ENCODE results near the gene WDR59. TPM values are rescaled to one million over a fixed set of nuclear protein-coding genes. Genes with fewer than 3 reads are reported as not detected.

Gene WDR59
- polyA plus RNA-seq, 1 donor (not counting 4 experiments of a cell fraction or from before 2014, with no cell fraction given): 59.7 TPM

DNA sequence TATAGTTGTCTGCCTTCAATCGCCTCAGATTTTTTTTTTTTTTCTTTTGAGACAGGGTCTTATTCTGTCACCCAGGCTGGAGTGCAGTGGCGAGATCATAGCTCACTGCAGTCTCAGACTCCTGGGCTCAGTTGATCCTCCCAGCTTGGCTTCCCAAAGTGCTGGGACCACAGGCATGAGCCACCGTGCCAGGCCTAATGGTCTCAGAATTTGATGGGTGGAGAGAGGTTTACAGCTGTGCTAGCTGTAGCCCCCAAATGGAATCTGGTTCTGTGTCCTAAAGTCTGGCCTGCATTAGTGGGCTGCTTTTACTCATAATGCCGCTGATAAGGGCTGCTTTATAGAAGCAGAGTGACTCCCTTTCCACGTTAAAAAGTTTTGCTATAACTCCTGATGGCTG is 19.0 kb upstream of the WDR59 start:
- Histone ChIP-seq H3K4me1 (ENCODE audit: control insufficient read depth, extremely low read depth, insufficient read depth, low read length) (peaks cover 27% of the 10 kb centered on the region), H4K20me1 (ENCODE audit: control insufficient read depth, extremely low read depth, insufficient read depth, low read length) (no peaks in the 10 kb centered on the region), H3K9me1 (ENCODE audit: control insufficient read depth, extremely low read depth, insufficient read depth, low read length) (peaks cover 2% of the 10 kb centered on the region), H3K4me3 (ENCODE audit: control insufficient read depth in 2 of 3, extremely low read depth in 1 of 3, insufficient read depth in 2 of 3, low read depth in 1 of 3, low read length in 3 of 3) (no peak overlapping the region), H3K36me3 (ENCODE audit: control insufficient read depth in 2 of 2, extremely low read depth in 1 of 2, insufficient read depth in 2 of 2, low read length in 2 of 2) (no peaks in the 10 kb centered on the region), H3K27ac (ENCODE audit: control insufficient read depth, insufficient read depth, low read length) (no peak overlapping the region), H2AFZ (ENCODE audit: control insufficient read depth, low read length) (no peak overlapping the region), H3K9me3 (ENCODE audit: control insufficient read depth, low read depth, low read length) (no peaks in the 10 kb centered on the region), H3K79me2 (ENCODE audit: control insufficient read depth, insufficient read depth, low read length) (peaks cover 84% of the 10 kb centered on the region), H3K9ac (ENCODE audit: control insufficient read depth, extremely low read depth, insufficient read depth, low read length) (no peak overlapping the region), H3K27me3 (ENCODE audit: control insufficient read depth, extremely low read depth, insufficient read depth, low read length) (no peaks in the 10 kb centered on the region), H3K4me2 (ENCODE audit: control insufficient read depth, extremely low read depth, insufficient read depth, low read depth, low read length) (no peak overlapping the region)
- FAIRE-seq (no peak), DNase-seq (ENCODE audit: low read depth, low spot score) (no peak)
- TF ChIP-seq, protein P1, sequence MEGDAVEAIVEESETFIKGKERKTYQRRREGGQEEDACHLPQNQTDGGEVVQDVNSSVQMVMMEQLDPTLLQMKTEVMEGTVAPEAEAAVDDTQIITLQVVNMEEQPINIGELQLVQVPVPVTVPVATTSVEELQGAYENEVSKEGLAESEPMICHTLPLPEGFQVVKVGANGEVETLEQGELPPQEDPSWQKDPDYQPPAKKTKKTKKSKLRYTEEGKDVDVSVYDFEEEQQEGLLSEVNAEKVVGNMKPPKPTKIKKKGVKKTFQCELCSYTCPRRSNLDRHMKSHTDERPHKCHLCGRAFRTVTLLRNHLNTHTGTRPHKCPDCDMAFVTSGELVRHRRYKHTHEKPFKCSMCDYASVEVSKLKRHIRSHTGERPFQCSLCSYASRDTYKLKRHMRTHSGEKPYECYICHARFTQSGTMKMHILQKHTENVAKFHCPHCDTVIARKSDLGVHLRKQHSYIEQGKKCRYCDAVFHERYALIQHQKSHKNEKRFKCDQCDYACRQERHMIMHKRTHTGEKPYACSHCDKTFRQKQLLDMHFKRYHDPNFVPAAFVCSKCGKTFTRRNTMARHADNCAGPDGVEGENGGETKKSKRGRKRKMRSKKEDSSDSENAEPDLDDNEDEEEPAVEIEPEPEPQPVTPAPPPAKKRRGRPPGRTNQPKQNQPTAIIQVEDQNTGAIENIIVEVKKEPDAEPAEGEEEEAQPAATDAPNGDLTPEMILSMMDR (optimal IDR thresholded peaks at IDR 0.05 in 1 of 3, IDR thresholded peaks at IDR 0.05 in 1 of 3, conservative IDR thresholded peaks at IDR 0.05 in 1 of 3; ENCODE audit: extremely low read depth in 1 of 3, insufficient read depth in 2 of 3, low read length in 3 of 3): no peak
- no peak for TF ChIP-seq EZH2 (IDR thresholded peaks at IDR 0.05; ENCODE audit: low read length)
- dilution Hi-C loops (cut with MboI; ENCODE audit: extremely low pct_ligation_motif_present, low sequenced_read_pairs): no loop called here

DNA sequence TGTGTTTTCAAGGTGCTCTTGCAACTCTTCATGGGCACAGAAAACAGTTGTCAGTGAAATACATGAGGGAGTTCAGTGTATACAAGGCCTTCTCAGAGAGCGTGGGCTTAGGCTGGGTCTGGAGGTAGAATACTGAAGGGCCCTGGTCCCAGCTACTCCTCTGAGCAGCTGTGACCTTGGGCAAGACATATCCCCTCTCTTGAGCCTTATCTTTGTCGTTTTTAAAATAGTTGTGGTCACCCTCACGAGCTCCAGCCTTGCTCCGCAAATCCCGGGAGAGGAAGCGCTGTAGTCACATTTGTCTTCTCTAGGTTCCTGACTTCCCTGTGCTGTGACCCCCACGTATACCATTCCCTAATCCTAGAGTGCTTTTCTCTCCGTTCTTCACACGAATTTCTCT is 17.6 kb upstream of the WDR59 start:
- Histone ChIP-seq H3K27ac (ENCODE audit: control insufficient read depth, insufficient read depth, low read length) (no peak overlapping the region), H3K36me3 (ENCODE audit: control insufficient read depth in 2 of 2, extremely low read depth in 1 of 2, insufficient read depth in 2 of 2, low read length in 2 of 2) (no peaks in the 10 kb centered on the region), H3K9ac (ENCODE audit: control insufficient read depth, extremely low read depth, insufficient read depth, low read length) (no peak overlapping the region), H3K27me3 (ENCODE audit: control insufficient read depth, extremely low read depth, insufficient read depth, low read length) (no peaks in the 10 kb centered on the region), H3K79me2 (ENCODE audit: control insufficient read depth, insufficient read depth, low read length) (peaks cover 72% of the 10 kb centered on the region), H3K4me1 (ENCODE audit: control insufficient read depth, extremely low read depth, insufficient read depth, low read length) (peaks cover 33% of the 10 kb centered on the region), H2AFZ (ENCODE audit: control insufficient read depth, low read length) (no peak overlapping the region), H3K4me3 (ENCODE audit: control insufficient read depth in 2 of 3, extremely low read depth in 1 of 3, insufficient read depth in 2 of 3, low read depth in 1 of 3, low read length in 3 of 3) (no peak overlapping the region), H3K9me1 (ENCODE audit: control insufficient read depth, extremely low read depth, insufficient read depth, low read length) (peaks cover 2% of the 10 kb centered on the region), H3K4me2 (ENCODE audit: control insufficient read depth, extremely low read depth, insufficient read depth, low read depth, low read length) (no peak overlapping the region), H3K9me3 (ENCODE audit: control insufficient read depth, low read depth, low read length) (no peaks in the 10 kb centered on the region), H4K20me1 (ENCODE audit: control insufficient read depth, extremely low read depth, insufficient read depth, low read length) (no peaks in the 10 kb centered on the region)
- DNase-seq (ENCODE audit: low read depth, low spot score): no peak
- TF ChIP-seq, protein P1 (optimal IDR thresholded peaks at IDR 0.05 in 1 of 3, IDR thresholded peaks at IDR 0.05 in 1 of 3, conservative IDR thresholded peaks at IDR 0.05 in 1 of 3; ENCODE audit: extremely low read depth in 1 of 3, insufficient read depth in 2 of 3, low read length in 3 of 3): no peak
- no peak for TF ChIP-seq EZH2 (IDR thresholded peaks at IDR 0.05; ENCODE audit: low read length)
- FAIRE-seq: no peak
- dilution Hi-C loops (cut with MboI; ENCODE audit: extremely low pct_ligation_motif_present, low sequenced_read_pairs): no loop called here

Data from keratinocyte (primary cell).